ENCODE data around the gene SASH3. TPM values are rescaled to one million over a fixed set of nuclear protein-coding genes. Genes with fewer than 3 reads are reported as not detected.

The SASH3 gene
- total and polyA plus RNA-seq, 2 experiments from 2014 or later: 0.06 TPM; not detected in 1

DNA sequence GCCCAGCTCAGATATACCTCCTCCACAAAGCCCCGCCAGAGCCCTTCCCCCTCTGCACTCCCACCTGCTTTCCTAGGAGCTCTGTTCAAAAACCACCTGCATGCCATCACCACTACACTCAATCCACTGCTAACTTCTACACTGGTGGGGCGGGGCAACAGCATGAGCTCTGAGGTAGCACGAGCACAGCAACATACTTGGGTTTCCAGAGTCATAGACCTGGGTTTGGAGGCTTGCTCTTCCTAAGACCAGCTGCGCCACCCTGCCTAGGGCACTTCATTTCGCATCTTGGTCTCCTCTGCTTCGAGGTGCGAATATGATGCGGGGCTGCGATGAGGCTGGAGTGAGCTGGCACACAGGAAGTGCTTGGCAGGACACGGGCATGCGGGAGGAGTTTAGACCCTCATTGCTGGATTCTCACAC lies 3.6 kb downstream of the SASH3 start:
- in situ Hi-C loops (cut with MboI): no loop called here
- no peak for TF ChIP-seq EZH2phosphoT487 (IDR thresholded peaks at IDR 0.05; ENCODE audit: insufficient read depth, low read depth)
- TF ChIP-seq EZH2 (IDR thresholded peaks at IDR 0.05; ENCODE audit: insufficient read depth, poor library complexity, severe bottlenecking): no peak
- no peaks in the 10 kb centered on the region for H4K20me1 ChIP-seq (ENCODE audit: insufficient read depth)
- H3K9ac ChIP-seq: no peak overlapping the region
- 88 to 91% methylated on average over 11 of the region's 11 CpGs for WGBS, 2 experiments (ENCODE audit: low coverage in 1 of 2, low lambda C conversion rate in 2 of 2, missing lambda C conversion rate in 2 of 2)
- no peaks in the 10 kb centered on the region for H3K27me3 ChIP-seq (replicated peaks; ENCODE audit: insufficient read depth)
- DNase-seq: no peak
- H2AFZ ChIP-seq: no peak overlapping the region
- no peaks in the 10 kb centered on the region for H3K79me2 ChIP-seq (ENCODE audit: insufficient read depth)
- no peaks in the 10 kb centered on the region for H3F3A ChIP-seq (ENCODE audit: insufficient read depth)
- H3K9me2 ChIP-seq (ENCODE audit: insufficient read depth): no peaks in the 10 kb centered on the region
- no peak overlapping the region for H3K27ac ChIP-seq
- H3K9me3 ChIP-seq (ENCODE audit: low read depth): no peaks in the 10 kb centered on the region
- no peak overlapping the region for H3K4me2 ChIP-seq (ENCODE audit: unreplicated experiment)
- no peaks in the 10 kb centered on the region for H3K36me3 ChIP-seq (ENCODE audit: low read depth)
- no peaks in the 10 kb centered on the region for H3K4me1 ChIP-seq (ENCODE audit: insufficient read depth)
- H3K4me3 ChIP-seq: no peak overlapping the region

- in situ Hi-C loops (cut with MboI): no loop called here
- 79 to 93% methylated on average over 7 of the region's 7 CpGs for WGBS, 2 experiments (ENCODE audit: low coverage in 1 of 2, low lambda C conversion rate in 2 of 2, missing lambda C conversion rate in 2 of 2)
- H3F3A ChIP-seq (ENCODE audit: insufficient read depth): no peaks in the 10 kb centered on the region
Observed at GRCh38 chrX:129784371-129784770, 4.6 kb downstream of the SASH3 start.

GRCh38 chrX:129785160-129785947 lies 5.6 kb downstream of the SASH3 start:
- no peak overlapping the region for H3K4me3 ChIP-seq
- in situ Hi-C loops (cut with MboI): no loop called here
- no peak overlapping the region for H3K4me2 ChIP-seq (ENCODE audit: unreplicated experiment)
- no peak for DNase-seq
- TF ChIP-seq EZH2 (IDR thresholded peaks at IDR 0.05; ENCODE audit: insufficient read depth, poor library complexity, severe bottlenecking): no peak
- TF ChIP-seq EZH2phosphoT487 (IDR thresholded peaks at IDR 0.05; ENCODE audit: insufficient read depth, low read depth): no peak
- no peaks in the 10 kb centered on the region for H3K36me3 ChIP-seq (ENCODE audit: low read depth)
- H3K9ac ChIP-seq: no peak overlapping the region
- H2AFZ ChIP-seq: no peak overlapping the region
- no peaks in the 10 kb centered on the region for H3F3A ChIP-seq (ENCODE audit: insufficient read depth)
- H3K9me2 ChIP-seq (ENCODE audit: insufficient read depth): no peaks in the 10 kb centered on the region
- WGBS, 2 experiments (ENCODE audit: low coverage in 1 of 2, low lambda C conversion rate in 2 of 2, missing lambda C conversion rate in 2 of 2): 72 to 76% methylated on average over 11 of the region's 11 CpGs
- no peaks in the 10 kb centered on the region for H4K20me1 ChIP-seq (ENCODE audit: insufficient read depth)
- H3K9me3 ChIP-seq (ENCODE audit: low read depth): no peaks in the 10 kb centered on the region
- no peaks in the 10 kb centered on the region for H3K4me1 ChIP-seq (ENCODE audit: insufficient read depth)
- H3K27ac ChIP-seq: no peak overlapping the region
- H3K27me3 ChIP-seq (replicated peaks; ENCODE audit: insufficient read depth): no peaks in the 10 kb centered on the region
- H3K79me2 ChIP-seq (ENCODE audit: insufficient read depth): no peaks in the 10 kb centered on the region

More at GRCh38 chrX:129784371-129784770, 4.6 kb downstream of the SASH3 start:
- no peaks in the 10 kb centered on the region for H3K79me2 ChIP-seq (ENCODE audit: insufficient read depth)
- no peaks in the 10 kb centered on the region for H3K9me3 ChIP-seq (ENCODE audit: low read depth)
- no peak overlapping the region for H3K4me3 ChIP-seq
- no peak overlapping the region for H3K9ac ChIP-seq
- no peak overlapping the region for H2AFZ ChIP-seq
- no peaks in the 10 kb centered on the region for H3K9me2 ChIP-seq (ENCODE audit: insufficient read depth)
- H3K27me3 ChIP-seq (replicated peaks; ENCODE audit: insufficient read depth): no peaks in the 10 kb centered on the region
- no peak overlapping the region for H3K4me2 ChIP-seq (ENCODE audit: unreplicated experiment)
- no peaks in the 10 kb centered on the region for H3K4me1 ChIP-seq (ENCODE audit: insufficient read depth)
- TF ChIP-seq EZH2phosphoT487 (IDR thresholded peaks at IDR 0.05; ENCODE audit: insufficient read depth, low read depth) (no peak), EZH2 (IDR thresholded peaks at IDR 0.05; ENCODE audit: insufficient read depth, poor library complexity, severe bottlenecking) (no peak)
- no peaks in the 10 kb centered on the region for H3K36me3 ChIP-seq (ENCODE audit: low read depth)
- DNase-seq: no peak
- no peak overlapping the region for H3K27ac ChIP-seq
- H4K20me1 ChIP-seq (ENCODE audit: insufficient read depth): no peaks in the 10 kb centered on the region

- 60 to 69% methylated on average over 3 of the region's 3 CpGs for WGBS, 2 experiments (ENCODE audit: low coverage in 1 of 2, low lambda C conversion rate in 2 of 2, missing lambda C conversion rate in 2 of 2)
- no peak overlapping the region for H2AFZ ChIP-seq
- no peaks in the 10 kb centered on the region for H3K27me3 ChIP-seq (replicated peaks; ENCODE audit: insufficient read depth)
- H4K20me1 ChIP-seq (ENCODE audit: insufficient read depth): no peaks in the 10 kb centered on the region
- H3K9me2 ChIP-seq (ENCODE audit: insufficient read depth): no peaks in the 10 kb centered on the region
- H3K4me1 ChIP-seq (ENCODE audit: insufficient read depth): no peaks in the 10 kb centered on the region
- no peak overlapping the region for H3K4me2 ChIP-seq (ENCODE audit: unreplicated experiment)
- no peak overlapping the region for H3K27ac ChIP-seq
- no peak overlapping the region for H3K4me3 ChIP-seq
- in situ Hi-C loops (cut with MboI): no loop called here
- TF ChIP-seq EZH2phosphoT487 (IDR thresholded peaks at IDR 0.05; ENCODE audit: insufficient read depth, low read depth): no peak
- TF ChIP-seq EZH2 (IDR thresholded peaks at IDR 0.05; ENCODE audit: insufficient read depth, poor library complexity, severe bottlenecking): no peak
- no peaks in the 10 kb centered on the region for H3K36me3 ChIP-seq (ENCODE audit: low read depth)
- no peak for DNase-seq
- H3K9me3 ChIP-seq (ENCODE audit: low read depth): no peaks in the 10 kb centered on the region
- H3K79me2 ChIP-seq (ENCODE audit: insufficient read depth): no peaks in the 10 kb centered on the region
- H3K9ac ChIP-seq: no peak overlapping the region
- no peaks in the 10 kb centered on the region for H3F3A ChIP-seq (ENCODE audit: insufficient read depth)
Observed at GRCh38 chrX:129786210-129786651, 6.5 kb downstream of the SASH3 start.

Measured in GM23248 (cell line).